Cardiac muscle cell (in vitro differentiated cells and primary cell): ENCODE data around the gene CD3D. TPM values are rescaled to one million over a fixed set of nuclear protein-coding genes. Genes with fewer than 3 reads are reported as not detected.

ENCODE experiments used
- DNase-seq, 2 donors: peaks; one replicate each; pipeline versions ENCODE4 v3.0.0 to v3.0.0-alpha.2; 2010 to 2017; ENCODE audit warnings: low read depth in 1 of 2, low spot score in 1 of 2
- H3K27ac ChIP-seq: fragments of 200-600 bp; sonication (generic); 2 replicates; pipeline ENCODE4 v1.5.1; 2016
- H3K27me3 ChIP-seq: fragments of 200-600 bp; sonication (generic); 2 replicates; pipeline ENCODE4 v1.6.0; 2016; ENCODE audit warnings: control low read depth
- H3K36me3 ChIP-seq: fragments of 200-600 bp; sonication (generic); 2 replicates; pipeline ENCODE4 v1.5.1; 2016; ENCODE audit warnings: control low read depth
- H3K4me1 ChIP-seq: fragments of 200-600 bp; sonication (generic); 2 replicates; pipeline ENCODE4 v1.8.1; 2017; ENCODE audit warnings: low read depth, mild to moderate bottlenecking, mixed run types
- H3K4me3 ChIP-seq: fragments of 200-600 bp; sonication (generic); 2 replicates; pipeline ENCODE4 v1.5.1; 2016; ENCODE audit warnings: mild to moderate bottlenecking
- H3K9me3 ChIP-seq: fragments of 200-600 bp; sonication (generic); 2 replicates; pipeline ENCODE4 v1.5.1; 2017; ENCODE audit warnings: low read depth, mild to moderate bottlenecking, control low read depth
- polyA plus RNA-seq: library from polyadenylated mRNA; unstranded; fragments of >200 nt; fragmentation: Nextera tagmentation; extraction: Ambion mirVana; gene quantifications from 2 replicates; pipeline ENCODE4 v1.2.1, GENCODE V29; 2016
- total RNA-seq: library from RNA; depleted of rRNA; stranded (reverse); fragments of >200 nt; gene quantifications from 2 replicates; pipeline ENCODE4 v1.2.3, GENCODE V29; 2016
- TF ChIP-seq, protein P1 (sequence below): IDR thresholded peaks from 2 replicates; pipeline ENCODE4 v1.5.1; 2012; ENCODE audit warnings: low read depth, mild to moderate bottlenecking, low read length

Gene CD3D
- total and polyA plus RNA-seq, 2 experiments from 2014 or later = not detected

DNA sequence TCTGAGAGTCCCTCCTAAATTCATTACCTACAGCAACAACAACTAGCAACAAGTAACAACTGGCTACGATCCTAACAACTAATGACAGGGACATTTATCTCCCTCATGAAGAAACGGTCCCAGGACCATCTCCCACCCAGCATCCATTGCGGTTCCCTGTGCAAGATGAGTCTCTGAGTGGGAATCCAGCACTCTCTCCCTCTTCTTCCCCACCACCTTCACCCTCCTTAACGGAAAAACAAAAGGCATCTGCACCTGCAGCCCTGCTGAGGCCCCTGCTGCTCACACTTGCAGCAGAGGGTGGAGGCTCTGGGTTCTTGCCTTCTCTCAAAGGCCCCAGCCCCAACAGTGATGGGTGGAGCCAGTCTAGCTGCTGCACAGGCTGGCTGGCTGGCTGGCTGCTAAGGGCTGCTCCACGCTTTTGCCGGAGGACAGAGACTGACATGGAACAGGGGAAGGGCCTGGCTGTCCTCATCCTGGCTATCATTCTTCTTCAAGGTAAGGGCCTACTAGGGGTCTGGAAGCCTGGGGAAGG, 1.5 kb upstream of the CD3D start, which contains the start of gene CD3G:
Gene CD3G (plus strand): TSS at position 364 of the 535 bp plus-strand sequence. CDS start 80 bp downstream, at position 444.
- H3K4me1 ChIP-seq = no peaks in the 10 kb centered on the region
- H3K27me3 ChIP-seq = peaks cover 39% of the 10 kb centered on the region
- TF ChIP-seq, protein P1, sequence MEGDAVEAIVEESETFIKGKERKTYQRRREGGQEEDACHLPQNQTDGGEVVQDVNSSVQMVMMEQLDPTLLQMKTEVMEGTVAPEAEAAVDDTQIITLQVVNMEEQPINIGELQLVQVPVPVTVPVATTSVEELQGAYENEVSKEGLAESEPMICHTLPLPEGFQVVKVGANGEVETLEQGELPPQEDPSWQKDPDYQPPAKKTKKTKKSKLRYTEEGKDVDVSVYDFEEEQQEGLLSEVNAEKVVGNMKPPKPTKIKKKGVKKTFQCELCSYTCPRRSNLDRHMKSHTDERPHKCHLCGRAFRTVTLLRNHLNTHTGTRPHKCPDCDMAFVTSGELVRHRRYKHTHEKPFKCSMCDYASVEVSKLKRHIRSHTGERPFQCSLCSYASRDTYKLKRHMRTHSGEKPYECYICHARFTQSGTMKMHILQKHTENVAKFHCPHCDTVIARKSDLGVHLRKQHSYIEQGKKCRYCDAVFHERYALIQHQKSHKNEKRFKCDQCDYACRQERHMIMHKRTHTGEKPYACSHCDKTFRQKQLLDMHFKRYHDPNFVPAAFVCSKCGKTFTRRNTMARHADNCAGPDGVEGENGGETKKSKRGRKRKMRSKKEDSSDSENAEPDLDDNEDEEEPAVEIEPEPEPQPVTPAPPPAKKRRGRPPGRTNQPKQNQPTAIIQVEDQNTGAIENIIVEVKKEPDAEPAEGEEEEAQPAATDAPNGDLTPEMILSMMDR = no peak
- DNase-seq = no peak
- H3K4me3 ChIP-seq = no peak within 1 kb of the TSS
- H3K9me3 ChIP-seq = no peaks in the 10 kb centered on the region
- no peak within 1 kb of the TSS for H3K27ac ChIP-seq
- no peaks in the 10 kb centered on the region for H3K36me3 ChIP-seq

GRCh38 chr11:118343248-118343647, 743 bp upstream of the CD3D start:
- Histone ChIP-seq H3K27ac (no peak overlapping the region), H3K4me3 (no peak overlapping the region), H3K27me3 (peaks cover 36% of the 10 kb centered on the region), H3K9me3 (no peaks in the 10 kb centered on the region), H3K36me3 (no peaks in the 10 kb centered on the region), H3K4me1 (no peaks in the 10 kb centered on the region)
- TF ChIP-seq, protein P1 = no peak
- no peak for DNase-seq

DNA sequence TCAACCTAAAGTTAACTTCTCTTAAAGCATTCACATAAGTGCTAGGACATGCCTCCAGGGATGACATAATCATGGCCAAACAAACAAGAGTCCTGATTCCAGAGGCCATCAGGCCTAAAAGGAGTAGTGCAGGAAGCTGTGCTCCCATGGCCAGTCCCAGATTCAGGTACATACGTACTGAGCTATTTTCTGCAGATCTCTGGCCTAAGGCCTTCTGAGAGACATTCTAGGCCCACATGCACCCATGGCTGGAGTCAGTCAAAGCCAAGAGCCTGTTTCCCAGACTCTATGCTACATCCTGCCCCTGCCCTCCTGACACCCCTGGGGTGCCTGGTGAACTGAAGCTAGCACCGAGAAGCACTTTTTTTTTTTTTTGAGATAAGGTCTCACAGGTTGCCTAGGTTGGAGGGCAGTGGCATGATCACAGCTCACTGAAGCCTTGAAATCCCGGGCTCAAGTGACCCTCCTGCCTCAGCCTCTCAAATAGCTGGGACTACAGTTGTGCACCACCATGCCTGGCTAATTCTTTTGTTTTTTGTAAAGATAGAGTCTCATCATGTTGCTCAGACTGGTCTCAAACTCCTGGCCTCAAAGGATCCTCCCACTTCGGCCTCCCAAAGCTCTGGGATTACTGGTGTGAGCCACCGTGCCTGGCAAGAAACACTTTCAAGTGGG, 553 bp downstream of the CD3D start:
- Histone ChIP-seq H3K36me3 (no peaks in the 10 kb centered on the region), H3K27ac (no peak overlapping the region), H3K9me3 (no peaks in the 10 kb centered on the region), H3K4me1 (no peaks in the 10 kb centered on the region), H3K27me3 (peaks cover 25% of the 10 kb centered on the region), H3K4me3 (no peak overlapping the region)
- DNase-seq = no peak
- TF ChIP-seq, protein P1 = no peak

DNA sequence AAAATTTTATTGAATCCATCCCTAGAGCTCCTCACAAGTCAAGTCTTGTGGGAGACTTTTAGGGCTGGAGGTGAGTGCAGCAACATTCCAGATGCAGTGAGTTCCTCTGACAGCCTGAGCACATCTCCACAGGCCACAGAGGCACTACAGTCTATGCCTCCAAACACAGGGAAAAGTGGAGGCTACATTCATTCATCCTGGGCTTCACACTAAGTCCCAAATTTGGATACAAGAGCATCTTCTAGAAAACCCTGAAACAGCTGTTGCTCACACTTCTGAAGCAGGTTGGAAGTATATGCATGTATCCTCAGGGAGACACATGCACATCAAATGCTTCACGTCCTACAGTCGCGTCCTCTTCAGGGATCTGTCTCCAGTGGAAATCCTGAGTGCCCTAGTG, 1.2 kb downstream of the CD3D start:
- no peak for DNase-seq
- H3K9me3 ChIP-seq = no peaks in the 10 kb centered on the region
- no peaks in the 10 kb centered on the region for H3K36me3 ChIP-seq
- peaks cover 19% of the 10 kb centered on the region for H3K27me3 ChIP-seq
- H3K4me3 ChIP-seq = no peak overlapping the region
- no peaks in the 10 kb centered on the region for H3K4me1 ChIP-seq
- no peak overlapping the region for H3K27ac ChIP-seq
- TF ChIP-seq, protein P1 = no peak

DNA sequence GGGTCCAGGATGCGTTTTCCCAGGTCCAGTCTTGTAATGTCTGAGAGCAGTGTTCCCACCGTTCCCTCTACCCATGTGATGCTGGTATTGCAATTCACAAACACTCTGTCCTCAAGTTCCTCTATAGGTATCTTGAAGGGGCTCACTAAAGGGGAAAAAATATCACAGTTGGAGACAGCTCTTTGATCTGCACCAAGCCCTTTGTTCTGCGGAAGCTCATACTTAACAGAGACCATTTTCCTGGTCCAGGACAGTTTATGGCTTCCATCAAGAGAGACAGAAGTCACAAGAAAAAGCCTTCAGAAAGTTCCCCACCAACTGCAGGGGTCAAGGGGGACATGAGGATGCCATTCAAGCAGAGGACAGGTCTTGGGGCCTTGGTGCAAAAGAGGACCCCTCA, 2.1 kb downstream of the CD3D start:
- Histone ChIP-seq H3K4me3 (no peak overlapping the region), H3K9me3 (no peaks in the 10 kb centered on the region), H3K36me3 (no peaks in the 10 kb centered on the region), H3K27me3 (peaks cover 10% of the 10 kb centered on the region), H3K27ac (no peak overlapping the region), H3K4me1 (no peaks in the 10 kb centered on the region)
- TF ChIP-seq, protein P1 = no peak
- DNase-seq = no peak
